HFFc6 (cell line): ENCODE results near the gene AGRP. TPM values are rescaled to one million over a fixed set of nuclear protein-coding genes. Genes with fewer than 3 reads are reported as not detected.

ENCODE experiments used
- DNase-seq: peaks from one replicate; pipeline ENCODE4 v3.0.0-alpha.2; 2018
- H3K27ac Mint-ChIP-seq: 2 replicates; pipeline ENCODE4 v1.8.0; 2020; ENCODE audit warnings: mild to moderate bottlenecking, mixed read lengths
- H3K27me3 Mint-ChIP-seq: 2 replicates; pipeline ENCODE4 v1.8.0; 2021; ENCODE audit warnings: mild to moderate bottlenecking, moderate library complexity, mixed read lengths; ENCODE audit not compliant: insufficient read depth
- H3K36me3 Mint-ChIP-seq: 2 replicates; pipeline ENCODE4 v1.8.0; 2021; ENCODE audit warnings: low read depth, mixed read lengths
- H3K4me1 Mint-ChIP-seq: 2 replicates; pipeline ENCODE4 v1.8.0; 2020; ENCODE audit warnings: low read depth, mixed read lengths
- H3K4me3 Mint-ChIP-seq: 2 replicates; pipeline ENCODE4 v1.8.0; 2020; ENCODE audit warnings: mild to moderate bottlenecking, moderate library complexity, mixed read lengths
- H3K9me3 Mint-ChIP-seq: 2 replicates; pipeline ENCODE4 v1.8.0; 2020; ENCODE audit warnings: mild to moderate bottlenecking, mixed read lengths
- CTCF ChIP-seq: fragments of 200-600 bp; sonication (generic); IDR thresholded peaks from 2 replicates; pipeline ENCODE4 v1.5.0; 2021; ENCODE audit warnings: antibody characterized with exemption, mild to moderate bottlenecking
- total RNA-seq, 6 experiments: library from RNA; stranded (reverse); fragmentation: NEBNext Ultra II Directional; extraction: Animal tissue kit (Norgen Biotek cat#: 25700); gene quantifications; 2 replicates in 1 of 6; 3 replicates in 5 of 6; pipeline ENCODE4 v1.2.3, GENCODE V29; 2021

Gene AGRP
- total RNA-seq, 6 experiments from 2014 or later: not detected

GRCh38 chr16:67433131-67433719 is 50.1 kb downstream of the AGRP start:
- H3K27ac Mint-ChIP-seq: no peak overlapping the region
- DNase-seq: no peak
- no peaks in the 10 kb centered on the region for H3K4me1 Mint-ChIP-seq
- H3K9me3 Mint-ChIP-seq: no peaks in the 10 kb centered on the region
- peaks cover 7% of the 10 kb centered on the region; the same call in 1 of the 2 replicates for H3K36me3 Mint-ChIP-seq
- peaks cover 19% of the 10 kb centered on the region for H3K27me3 Mint-ChIP-seq
- H3K4me3 Mint-ChIP-seq: no peak overlapping the region
- no peak for TF ChIP-seq CTCF

Other genes starting within 250 kb of the AGRP start
- gene FHOD1, start 236.1 kb downstream of the AGRP start, total RNA-seq: 10 to 100 TPM; 46.3 to 55.9 (median 51.1) TPM
- gene SLC9A5, start 234.6 kb downstream of the AGRP start, total RNA-seq: 1 to 10 TPM; 3.3 to 4.2 (median 3.7) TPM
- gene PLEKHG4, start 204.0 kb downstream of the AGRP start, total RNA-seq: 10 to 100 TPM in 5 of 6 experiments, 1 to 10 TPM in 1; 8.6 to 14.1 (median 13.0) TPM
- gene KCTD19, start 156.8 kb downstream of the AGRP start, total RNA-seq: not detected
- gene LRRC36, start 156.7 kb downstream of the AGRP start, total RNA-seq: not detected
- gene TPPP3, start 90.0 kb downstream of the AGRP start, total RNA-seq: under 1 TPM in 2 of 6 experiments, not detected in 4; 0.21 to 0.28 TPM
- 1 to 10 TPM; 2.1 to 5.4 (median 2.8) TPM for gene ZDHHC1, start 67.1 kb downstream of the AGRP start, total RNA-seq
- gene HSD11B2, start 52.4 kb downstream of the AGRP start, total RNA-seq: not detected
- 100 to 1,000 TPM; 102 to 130 (median 118) TPM for gene ATP6V0D1, start 2.4 kb downstream of the AGRP start, total RNA-seq
- 100 to 1,000 TPM in 1 of 6 experiments, 10 to 100 TPM in 5; 72.2 to 101 (median 82.9) TPM for gene RIPOR1, start 45.3 kb upstream of the AGRP start, total RNA-seq
- 10 to 100 TPM; 22.6 to 31.1 (median 29.4) TPM for gene CTCF, start 79.0 kb upstream of the AGRP start, total RNA-seq
- 1 to 10 TPM; 1.6 to 2.7 (median 1.8) TPM for gene CARMIL2, start 161.6 kb upstream of the AGRP start, total RNA-seq
- 10 to 100 TPM; 18.0 to 25.8 (median 23.9) TPM for gene ACD, start 176.7 kb upstream of the AGRP start, total RNA-seq
- 1 to 10 TPM in 1 of 6 experiments, under 1 TPM in 5; 0.55 to 1.1 (median 0.86) TPM for gene PARD6A, start 177.4 kb upstream of the AGRP start, total RNA-seq
- gene ENKD1, start 183.2 kb upstream of the AGRP start, total RNA-seq: 10 to 100 TPM in 1 of 6 experiments, 1 to 10 TPM in 5; 7.4 to 10.8 (median 8.9) TPM
- gene C16orf86, start 183.3 kb upstream of the AGRP start, total RNA-seq: 1 to 10 TPM; 1.0 to 1.9 (median 1.6) TPM
- gene GFOD2, start 235.8 kb upstream of the AGRP start, total RNA-seq: 10 to 100 TPM; 14.4 to 19.4 (median 16.9) TPM